ENCODE results near the gene PEF1. TPM values are rescaled to one million over a fixed set of nuclear protein-coding genes. Genes with fewer than 3 reads are reported as not detected.

The PEF1 gene
- total RNA-seq, 1 experiment from 2014 or later: 88.4 TPM

DNA sequence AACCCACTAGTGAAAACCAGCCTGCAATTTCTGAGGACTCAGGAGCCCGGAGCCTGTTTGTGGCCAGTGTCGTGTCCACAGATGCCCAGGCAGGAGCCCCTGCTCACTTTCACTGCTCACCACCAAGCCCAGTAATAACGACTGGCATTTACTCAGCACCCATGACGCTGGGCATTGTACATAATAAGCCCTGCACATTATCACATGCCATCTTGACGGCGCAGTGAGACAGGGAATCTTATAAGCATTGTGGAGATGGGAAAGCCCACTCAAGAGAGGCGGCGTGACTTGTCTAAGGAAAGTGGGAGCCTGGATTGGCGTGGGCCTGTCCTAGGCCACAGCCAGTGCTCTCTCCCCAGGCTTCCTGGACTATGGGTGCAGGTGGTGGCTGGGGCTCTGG, 28.8 kb upstream of the PEF1 start:
- no peaks in the 10 kb centered on the region for H4K20me1 ChIP-seq (ENCODE audit: low read length)
- no TSS peak for BruUV-seq (replicated peaks)
- no peaks in the 10 kb centered on the region for H3K36me3 ChIP-seq (ENCODE audit: low read depth, low read length)
- H3K4me3 ChIP-seq (ENCODE audit: low read length): no peak overlapping the region
- TF ChIP-seq EZH2phosphoT487 (IDR thresholded peaks at IDR 0.05; ENCODE audit: borderline replicate concordance, low read length) (no peak), EZH2 (IDR thresholded peaks at IDR 0.05; ENCODE audit: low read length, unreplicated experiment) (no peak)
- TF ChIP-seq, protein P1, sequence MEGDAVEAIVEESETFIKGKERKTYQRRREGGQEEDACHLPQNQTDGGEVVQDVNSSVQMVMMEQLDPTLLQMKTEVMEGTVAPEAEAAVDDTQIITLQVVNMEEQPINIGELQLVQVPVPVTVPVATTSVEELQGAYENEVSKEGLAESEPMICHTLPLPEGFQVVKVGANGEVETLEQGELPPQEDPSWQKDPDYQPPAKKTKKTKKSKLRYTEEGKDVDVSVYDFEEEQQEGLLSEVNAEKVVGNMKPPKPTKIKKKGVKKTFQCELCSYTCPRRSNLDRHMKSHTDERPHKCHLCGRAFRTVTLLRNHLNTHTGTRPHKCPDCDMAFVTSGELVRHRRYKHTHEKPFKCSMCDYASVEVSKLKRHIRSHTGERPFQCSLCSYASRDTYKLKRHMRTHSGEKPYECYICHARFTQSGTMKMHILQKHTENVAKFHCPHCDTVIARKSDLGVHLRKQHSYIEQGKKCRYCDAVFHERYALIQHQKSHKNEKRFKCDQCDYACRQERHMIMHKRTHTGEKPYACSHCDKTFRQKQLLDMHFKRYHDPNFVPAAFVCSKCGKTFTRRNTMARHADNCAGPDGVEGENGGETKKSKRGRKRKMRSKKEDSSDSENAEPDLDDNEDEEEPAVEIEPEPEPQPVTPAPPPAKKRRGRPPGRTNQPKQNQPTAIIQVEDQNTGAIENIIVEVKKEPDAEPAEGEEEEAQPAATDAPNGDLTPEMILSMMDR (conservative IDR thresholded peaks at IDR 0.05; ENCODE audit: low read depth, low read length): no peak
- no peaks in the 10 kb centered on the region for H3F3A ChIP-seq (ENCODE audit: low read length, unreplicated experiment)
- peaks cover 14% of the 10 kb centered on the region for H3K4me1 ChIP-seq (ENCODE audit: insufficient read depth, low read length)
- no peaks in the 10 kb centered on the region for H3K9me2 ChIP-seq (replicated peaks; ENCODE audit: low read length)
- ChIA-PET CTCF (no interaction called here), POLR2A (ENCODE audit: unreplicated experiment) (no interaction called here)
- intact Hi-C loops (cut with micrococcal nuclease): no loop called here
- ATAC-seq (no peak), DNase-seq (no peak)
- H3K79me2 ChIP-seq (ENCODE audit: low read length): no peaks in the 10 kb centered on the region
- no peaks in the 10 kb centered on the region for H3K27me3 ChIP-seq (ENCODE audit: low read length)
- H3K4me2 ChIP-seq (ENCODE audit: low read length): no peak overlapping the region
- no peak overlapping the region for H2AFZ ChIP-seq (ENCODE audit: low read length)
- no peak overlapping the region for H3K27ac ChIP-seq (ENCODE audit: low read length)
- no peak overlapping the region for H3K9ac ChIP-seq (ENCODE audit: low read length)
- H3K9me3 ChIP-seq (ENCODE audit: low read length): no peaks in the 10 kb centered on the region

DNA sequence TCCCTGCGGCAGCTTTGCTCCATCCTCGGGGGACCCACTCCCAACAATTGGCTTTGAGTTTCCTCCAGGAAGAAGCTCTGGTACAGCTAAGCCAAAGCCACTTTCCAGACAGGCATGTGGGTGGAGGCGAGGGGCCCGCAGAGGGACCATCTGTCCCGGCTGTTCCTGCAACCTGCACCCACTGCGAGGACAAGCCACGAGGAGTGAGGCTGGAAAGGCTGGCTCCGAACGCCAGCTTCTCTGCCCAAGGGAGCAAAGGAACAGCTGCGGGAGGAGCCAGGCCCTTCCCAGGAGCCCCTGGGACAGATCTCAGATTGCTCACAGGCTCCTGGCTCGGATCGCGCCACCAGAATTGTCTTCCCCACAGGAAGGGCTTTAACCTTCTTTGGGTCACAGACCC, 28.3 kb upstream of the PEF1 start:
- no peaks in the 10 kb centered on the region for H3K9me3 ChIP-seq (ENCODE audit: low read length)
- no peak for DNase-seq
- no peak overlapping the region for H3K4me3 ChIP-seq (ENCODE audit: low read length)
- no peaks in the 10 kb centered on the region for H3K9me2 ChIP-seq (replicated peaks; ENCODE audit: low read length)
- H3F3A ChIP-seq (ENCODE audit: low read length, unreplicated experiment): no peaks in the 10 kb centered on the region
- TF ChIP-seq, protein P1 (conservative IDR thresholded peaks at IDR 0.05; ENCODE audit: low read depth, low read length): no peak
- TF ChIP-seq EZH2 (IDR thresholded peaks at IDR 0.05; ENCODE audit: low read length, unreplicated experiment) (no peak), EZH2phosphoT487 (IDR thresholded peaks at IDR 0.05; ENCODE audit: borderline replicate concordance, low read length) (no peak)
- H3K27me3 ChIP-seq (ENCODE audit: low read length): no peaks in the 10 kb centered on the region
- ChIA-PET POLR2A (ENCODE audit: unreplicated experiment) (interaction anchor here (0.5 kb wide), 1 partner anchor 89 kb away, joined by 3 read pairs; no protein-coding TSS in a partner anchor), CTCF (no interaction called here)
- peaks cover 14% of the 10 kb centered on the region for H3K4me1 ChIP-seq (ENCODE audit: insufficient read depth, low read length)
- no peak overlapping the region for H3K27ac ChIP-seq (ENCODE audit: low read length)
- no peak for ATAC-seq
- H3K79me2 ChIP-seq (ENCODE audit: low read length): no peaks in the 10 kb centered on the region
- no peak overlapping the region for H3K4me2 ChIP-seq (ENCODE audit: low read length)
- no peaks in the 10 kb centered on the region for H3K36me3 ChIP-seq (ENCODE audit: low read depth, low read length)
- H4K20me1 ChIP-seq (ENCODE audit: low read length): no peaks in the 10 kb centered on the region
- intact Hi-C loops (cut with micrococcal nuclease): no loop called here
- no peak overlapping the region for H3K9ac ChIP-seq (ENCODE audit: low read length)
- no peak overlapping the region for H2AFZ ChIP-seq (ENCODE audit: low read length)
- no TSS peak for BruUV-seq (replicated peaks)

DNA sequence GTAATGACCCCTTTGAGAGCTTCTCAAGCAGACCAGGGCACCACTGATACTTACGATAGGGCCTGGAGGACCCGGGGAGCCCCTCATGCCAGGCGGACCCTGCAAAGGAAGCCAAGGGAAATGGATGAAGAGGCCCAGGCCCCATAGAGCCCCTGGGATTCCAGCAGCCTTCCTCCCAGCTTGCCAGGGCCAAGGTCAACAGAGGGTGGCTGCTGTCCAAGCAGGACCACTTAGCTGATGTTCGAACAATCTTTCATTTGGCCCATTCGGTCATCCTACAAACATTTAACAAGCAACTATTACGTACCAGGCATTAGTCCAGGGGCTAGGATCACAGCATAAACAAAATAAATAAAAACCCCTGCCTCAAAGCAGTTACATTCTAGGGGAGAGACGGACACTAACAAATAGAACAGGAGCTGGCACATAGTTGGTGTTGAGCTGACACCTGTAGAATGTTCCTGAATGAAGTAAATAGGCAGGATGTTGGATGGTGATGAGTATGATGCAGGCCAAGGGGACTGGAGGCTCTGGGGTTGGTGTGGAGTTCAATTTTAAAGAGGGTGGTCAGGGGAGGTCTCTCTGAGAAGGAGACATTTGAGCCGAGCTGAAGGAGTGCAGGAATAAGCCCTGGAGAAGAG, 27.0 kb upstream of the PEF1 start:
- no peaks in the 10 kb centered on the region for H3K9me3 ChIP-seq (ENCODE audit: low read length)
- H3K79me2 ChIP-seq (ENCODE audit: low read length): no peaks in the 10 kb centered on the region
- ChIA-PET POLR2A (ENCODE audit: unreplicated experiment) (no interaction called here), CTCF (no interaction called here)
- no peaks in the 10 kb centered on the region for H3F3A ChIP-seq (ENCODE audit: low read length, unreplicated experiment)
- H3K36me3 ChIP-seq (ENCODE audit: low read depth, low read length): no peaks in the 10 kb centered on the region
- intact Hi-C loops (cut with micrococcal nuclease): loop anchor here (2.0 kb wide), 1 partner anchor 89 kb away; no protein-coding TSS in a partner anchor
- no TSS peak for BruUV-seq (replicated peaks)
- no peaks in the 10 kb centered on the region for H3K27me3 ChIP-seq (ENCODE audit: low read length)
- TF ChIP-seq EZH2phosphoT487 (IDR thresholded peaks at IDR 0.05; ENCODE audit: borderline replicate concordance, low read length) (no peak), EZH2 (IDR thresholded peaks at IDR 0.05; ENCODE audit: low read length, unreplicated experiment) (no peak)
- TF ChIP-seq, protein P1 (conservative IDR thresholded peaks at IDR 0.05; ENCODE audit: low read depth, low read length): no peak
- H3K9me2 ChIP-seq (replicated peaks; ENCODE audit: low read length): no peaks in the 10 kb centered on the region
- H3K4me3 ChIP-seq (ENCODE audit: low read length): no peak overlapping the region
- no peak overlapping the region for H3K9ac ChIP-seq (ENCODE audit: low read length)
- no peak overlapping the region for H3K27ac ChIP-seq (ENCODE audit: low read length)
- DNase-seq (no peak), ATAC-seq (no peak)
- H3K4me1 ChIP-seq (ENCODE audit: insufficient read depth, low read length): peaks cover 19% of the 10 kb centered on the region
- H2AFZ ChIP-seq (ENCODE audit: low read length): no peak overlapping the region
- H4K20me1 ChIP-seq (ENCODE audit: low read length): no peaks in the 10 kb centered on the region
- H3K4me2 ChIP-seq (ENCODE audit: low read length): no peak overlapping the region
